GM20000 (cell line): ENCODE data around the gene RNPEPL1.
"Not testable (repeated sequence)": the region's sequence is repeated elsewhere in the genome, so short reads cannot be mapped to it uniquely, and the experiment has no call there.

Experiments used
- DNase-seq: peaks from one replicate; pipeline ENCODE4 v3.0.0; 2012; ENCODE audit warnings: low spot score
- TF ChIP-seq, protein P1 (sequence below): IDR thresholded peaks from 2 replicates; pipeline ENCODE4 v1.5.1; 2012; ENCODE audit warnings: mild to moderate bottlenecking, control low read depth; ENCODE audit errors: extremely low read depth, missing control alignments

The RNPEPL1 gene

GRCh38 chr2:240529344-240529999, 38.8 kb upstream of the RNPEPL1 start:
- no peak for DNase-seq
- TF ChIP-seq, protein P1, sequence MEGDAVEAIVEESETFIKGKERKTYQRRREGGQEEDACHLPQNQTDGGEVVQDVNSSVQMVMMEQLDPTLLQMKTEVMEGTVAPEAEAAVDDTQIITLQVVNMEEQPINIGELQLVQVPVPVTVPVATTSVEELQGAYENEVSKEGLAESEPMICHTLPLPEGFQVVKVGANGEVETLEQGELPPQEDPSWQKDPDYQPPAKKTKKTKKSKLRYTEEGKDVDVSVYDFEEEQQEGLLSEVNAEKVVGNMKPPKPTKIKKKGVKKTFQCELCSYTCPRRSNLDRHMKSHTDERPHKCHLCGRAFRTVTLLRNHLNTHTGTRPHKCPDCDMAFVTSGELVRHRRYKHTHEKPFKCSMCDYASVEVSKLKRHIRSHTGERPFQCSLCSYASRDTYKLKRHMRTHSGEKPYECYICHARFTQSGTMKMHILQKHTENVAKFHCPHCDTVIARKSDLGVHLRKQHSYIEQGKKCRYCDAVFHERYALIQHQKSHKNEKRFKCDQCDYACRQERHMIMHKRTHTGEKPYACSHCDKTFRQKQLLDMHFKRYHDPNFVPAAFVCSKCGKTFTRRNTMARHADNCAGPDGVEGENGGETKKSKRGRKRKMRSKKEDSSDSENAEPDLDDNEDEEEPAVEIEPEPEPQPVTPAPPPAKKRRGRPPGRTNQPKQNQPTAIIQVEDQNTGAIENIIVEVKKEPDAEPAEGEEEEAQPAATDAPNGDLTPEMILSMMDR = no peak

GRCh38 chr2:240530181-240530580, 38.1 kb upstream of the RNPEPL1 start:
- DNase-seq = no peak
- TF ChIP-seq, protein P1 = no peak

- no peak for DNase-seq
- TF ChIP-seq, protein P1 = no peak
These were observed 37.2 kb upstream of the RNPEPL1 start for GRCh38 chr2:240531038-240531437.

- TF ChIP-seq, protein P1 = no peak
These were observed 36.1 kb upstream of the RNPEPL1 start for GRCh38 chr2:240532031-240532775.

GRCh38 chr2:240538031-240538780, 30.1 kb upstream of the RNPEPL1 start:
- no peak for DNase-seq
- TF ChIP-seq, protein P1 = no peak

More at GRCh38 chr2:240532031-240532775, 36.1 kb upstream of the RNPEPL1 start:
- DNase-seq = no peak

DNA sequence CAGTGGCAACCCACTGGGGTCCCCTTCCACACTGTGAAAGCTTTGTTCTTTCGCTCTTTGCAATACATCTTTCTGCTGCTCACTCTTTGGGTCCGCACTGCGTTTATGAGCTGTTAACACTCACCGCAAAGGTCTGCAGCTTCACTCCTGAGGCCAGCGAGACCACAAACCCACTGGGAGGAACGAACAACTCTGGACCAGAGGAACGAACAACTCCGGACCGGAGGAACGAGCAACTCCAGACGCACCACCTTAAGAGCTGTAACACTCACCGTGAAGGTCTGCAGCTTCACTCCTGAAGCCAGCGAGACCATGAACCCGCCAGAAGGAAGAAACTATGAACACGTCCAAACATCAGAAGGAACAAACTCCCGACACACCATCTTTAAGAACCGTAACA, 29.2 kb upstream of the RNPEPL1 start:
- DNase-seq = not testable (repeated sequence)

DNA sequence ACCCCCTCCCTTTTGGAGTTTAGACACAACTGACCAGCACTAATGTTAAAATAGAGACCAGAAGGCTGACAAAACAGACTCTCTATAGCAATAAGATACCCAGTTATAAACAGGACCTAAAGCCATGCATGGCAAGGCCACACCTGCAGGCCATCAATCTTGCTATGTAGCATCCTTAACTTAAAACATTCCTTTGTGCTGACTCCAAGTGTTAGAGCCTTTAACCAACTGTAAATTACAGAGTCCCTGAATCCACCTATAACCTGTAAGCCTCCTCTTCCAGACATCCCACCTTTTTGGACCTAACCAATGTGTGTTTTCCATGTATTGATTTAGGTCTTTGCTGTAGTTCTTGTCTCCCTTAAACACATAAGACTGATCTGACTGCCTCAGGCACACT, 28.4 kb upstream of the RNPEPL1 start:
- DNase-seq = no peak
- TF ChIP-seq, protein P1 = no peak
